ENCODE results near the gene DNAJB6. TPM values are rescaled to one million over a fixed set of nuclear protein-coding genes. Genes with fewer than 3 reads are reported as not detected.

Gene DNAJB6
- total and polyA plus RNA-seq, 2 experiments from 2014 or later: 139 to 187 TPM

DNA sequence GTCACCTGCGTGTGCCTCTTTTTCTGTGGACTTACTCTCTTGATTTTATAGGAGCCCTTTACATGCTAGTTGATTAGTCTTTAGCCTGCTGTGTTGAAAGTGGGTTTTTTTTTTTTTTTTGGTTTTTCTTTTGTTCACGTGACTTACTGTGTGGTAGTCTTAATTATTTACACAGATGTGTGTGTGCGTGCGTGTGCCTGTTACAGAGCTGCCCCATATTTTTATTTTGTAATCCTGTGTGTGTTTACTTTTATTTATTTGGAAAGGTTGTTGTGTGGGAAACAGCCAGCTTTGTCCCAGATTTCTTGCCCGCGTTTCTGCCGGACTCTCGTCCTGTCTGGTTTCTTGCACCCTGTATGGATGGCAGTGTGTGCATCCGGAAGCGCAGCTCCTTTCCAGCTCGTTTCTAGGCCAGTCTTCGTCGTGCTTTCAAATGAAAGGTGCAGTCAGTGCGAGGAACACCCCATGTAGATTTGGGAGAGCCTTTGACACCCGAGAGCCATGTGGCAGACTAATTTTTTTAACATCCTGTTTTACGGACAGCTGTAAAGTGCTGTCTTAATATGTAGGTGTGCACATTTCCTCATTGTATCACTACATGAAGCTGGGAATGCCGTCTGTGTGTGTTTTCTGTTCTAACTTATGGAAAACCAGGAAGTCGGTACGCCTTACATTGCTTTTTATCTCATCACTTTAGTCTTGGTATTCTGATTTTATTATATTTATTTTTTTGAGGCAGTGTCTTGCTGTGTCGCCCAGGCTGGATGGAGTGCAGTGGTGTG lies 55.6 kb downstream of the DNAJB6 start:
- in situ Hi-C loops (cut with MboI): no loop called here
- H3K27ac ChIP-seq: no peak overlapping the region
- H3K9me2 ChIP-seq (ENCODE audit: insufficient read depth): no peaks in the 10 kb centered on the region
- 89 to 91% methylated on average over 20 of the region's 20 CpGs for WGBS, 2 experiments (ENCODE audit: low coverage in 1 of 2, low lambda C conversion rate in 2 of 2, missing lambda C conversion rate in 2 of 2)
- H3K36me3 ChIP-seq (ENCODE audit: low read depth): peaks cover 14% of the 10 kb centered on the region; the same call in 1 of the 2 replicates
- no peaks in the 10 kb centered on the region for H3K27me3 ChIP-seq (replicated peaks; ENCODE audit: insufficient read depth)
- H3K4me1 ChIP-seq (ENCODE audit: insufficient read depth): peaks cover 19% of the 10 kb centered on the region
- H3K4me2 ChIP-seq (ENCODE audit: unreplicated experiment): no peak overlapping the region
- H4K20me1 ChIP-seq (ENCODE audit: insufficient read depth): no peaks in the 10 kb centered on the region
- H3K79me2 ChIP-seq (ENCODE audit: insufficient read depth): peaks cover 98% of the 10 kb centered on the region
- TF ChIP-seq EZH2 (IDR thresholded peaks at IDR 0.05; ENCODE audit: insufficient read depth, poor library complexity, severe bottlenecking) (no peak), EZH2phosphoT487 (IDR thresholded peaks at IDR 0.05; ENCODE audit: insufficient read depth, low read depth) (no peak)
- H3K9ac ChIP-seq: no peak overlapping the region
- no peak overlapping the region for H2AFZ ChIP-seq
- no peak for DNase-seq
- no peak overlapping the region for H3K4me3 ChIP-seq
- H3F3A ChIP-seq (ENCODE audit: insufficient read depth): peaks cover 23% of the 10 kb centered on the region; the same call in 1 of the 2 replicates
- no peaks in the 10 kb centered on the region for H3K9me3 ChIP-seq (ENCODE audit: low read depth)

DNA sequence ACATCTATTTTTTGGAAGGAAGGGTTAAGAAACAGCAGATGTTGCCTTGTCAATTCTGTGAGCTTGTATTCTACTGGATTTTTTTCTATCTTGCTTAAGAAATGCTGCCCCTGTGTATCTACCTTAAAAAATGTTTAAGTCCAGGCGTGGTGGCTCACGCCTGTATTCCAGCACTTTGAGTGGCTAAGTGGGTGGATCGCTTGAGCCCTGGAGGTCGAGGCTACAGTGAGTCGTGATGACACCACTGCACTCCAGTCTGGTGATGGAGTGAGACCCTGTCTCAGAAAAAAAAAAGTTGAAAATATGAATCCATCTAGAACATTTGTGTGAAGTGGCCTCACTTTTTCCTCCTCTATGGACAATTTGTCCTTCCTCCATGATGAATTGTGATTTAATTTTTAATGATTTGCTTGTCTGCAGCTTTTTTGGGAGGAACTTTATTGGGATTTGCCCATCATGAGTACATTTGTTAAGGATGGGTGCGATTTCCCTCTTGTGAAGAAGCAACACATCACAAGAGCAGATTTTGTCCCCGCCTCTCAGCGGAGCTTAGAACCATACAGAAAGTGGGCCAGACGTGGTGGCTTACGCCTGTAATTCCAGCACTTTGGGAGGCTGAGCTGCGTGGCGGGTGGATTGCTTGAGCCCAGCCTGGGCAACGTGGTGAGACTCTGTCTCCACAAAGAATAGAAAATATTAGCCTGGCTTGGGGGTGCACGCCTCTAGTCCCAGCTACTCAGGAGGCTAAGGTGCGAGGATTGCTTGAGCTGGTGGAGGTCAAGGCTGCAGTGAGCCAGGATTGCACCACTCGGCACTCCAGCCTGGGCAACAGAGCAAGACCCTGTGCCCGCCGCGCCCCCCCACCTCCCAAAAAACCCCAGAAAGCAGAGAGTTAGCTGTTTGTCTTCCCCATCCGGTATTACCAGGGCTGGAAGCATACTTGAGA lies 57.7 kb downstream of the DNAJB6 start:
- peaks cover 38% of the 10 kb centered on the region for H3F3A ChIP-seq (ENCODE audit: insufficient read depth)
- no peaks in the 10 kb centered on the region for H3K27me3 ChIP-seq (replicated peaks; ENCODE audit: insufficient read depth)
- H3K9ac ChIP-seq: peak overlapping the region; percentile 30
- peaks cover 85% of the 10 kb centered on the region for H3K79me2 ChIP-seq (ENCODE audit: insufficient read depth)
- no peaks in the 10 kb centered on the region for H4K20me1 ChIP-seq (ENCODE audit: insufficient read depth)
- DNase-seq: peak; percentile 70
- no peak overlapping the region for H2AFZ ChIP-seq
- in situ Hi-C loops (cut with MboI): no loop called here
- H3K9me3 ChIP-seq (ENCODE audit: low read depth): no peaks in the 10 kb centered on the region
- H3K4me3 ChIP-seq: no peak overlapping the region
- H3K27ac ChIP-seq: peak overlapping the region; percentile 68
- peaks cover 36% of the 10 kb centered on the region for H3K4me1 ChIP-seq (ENCODE audit: insufficient read depth)
- peaks cover 6% of the 10 kb centered on the region; the same call in 1 of the 2 replicates for H3K36me3 ChIP-seq (ENCODE audit: low read depth)
- H3K4me2 ChIP-seq (ENCODE audit: unreplicated experiment): peak overlapping the region; percentile 6
- TF ChIP-seq EZH2 (IDR thresholded peaks at IDR 0.05; ENCODE audit: insufficient read depth, poor library complexity, severe bottlenecking) (no peak), EZH2phosphoT487 (IDR thresholded peaks at IDR 0.05; ENCODE audit: insufficient read depth, low read depth) (no peak)
- WGBS, 2 experiments (ENCODE audit: low coverage in 1 of 2, low lambda C conversion rate in 2 of 2, missing lambda C conversion rate in 2 of 2): 83% methylated on average over 19 to 20 of the region's 20 CpGs
- no peaks in the 10 kb centered on the region for H3K9me2 ChIP-seq (ENCODE audit: insufficient read depth)

DNA sequence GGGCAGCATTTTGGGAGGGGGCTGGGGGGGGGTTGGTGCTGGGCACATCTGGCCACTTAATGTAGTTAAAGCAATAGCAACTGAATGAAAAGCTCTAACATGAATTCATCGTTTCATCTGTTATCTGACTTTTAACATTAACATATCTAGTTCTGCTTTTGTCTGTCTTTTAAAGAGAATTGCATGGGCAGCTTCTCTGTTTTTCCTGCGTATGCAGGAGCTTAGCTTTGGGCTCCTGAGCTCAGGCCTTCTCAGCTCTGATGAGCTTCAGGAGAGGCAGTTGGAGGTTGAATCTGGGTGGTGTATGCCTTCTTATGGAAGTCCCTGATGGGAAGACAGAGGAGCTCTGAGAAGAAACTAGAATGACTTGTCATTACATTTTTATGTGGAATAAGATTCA lies 58.4 kb downstream of the DNAJB6 start:
- in situ Hi-C loops (cut with MboI): no loop called here
- H3K9ac ChIP-seq: no peak overlapping the region
- TF ChIP-seq EZH2 (IDR thresholded peaks at IDR 0.05; ENCODE audit: insufficient read depth, poor library complexity, severe bottlenecking) (no peak), EZH2phosphoT487 (IDR thresholded peaks at IDR 0.05; ENCODE audit: insufficient read depth, low read depth) (no peak)
- H3K36me3 ChIP-seq (ENCODE audit: low read depth): peaks cover 6% of the 10 kb centered on the region; the same call in 1 of the 2 replicates
- peaks cover 44% of the 10 kb centered on the region for H3F3A ChIP-seq (ENCODE audit: insufficient read depth)
- 81 to 83% methylated on average over 2 of the region's 2 CpGs for WGBS, 2 experiments (ENCODE audit: low coverage in 1 of 2, low lambda C conversion rate in 2 of 2, missing lambda C conversion rate in 2 of 2)
- H3K79me2 ChIP-seq (ENCODE audit: insufficient read depth): peaks cover 85% of the 10 kb centered on the region
- H3K9me2 ChIP-seq (ENCODE audit: insufficient read depth): no peaks in the 10 kb centered on the region
- H2AFZ ChIP-seq: no peak overlapping the region
- H3K4me2 ChIP-seq (ENCODE audit: unreplicated experiment): no peak overlapping the region
- H4K20me1 ChIP-seq (ENCODE audit: insufficient read depth): no peaks in the 10 kb centered on the region
- no peaks in the 10 kb centered on the region for H3K27me3 ChIP-seq (replicated peaks; ENCODE audit: insufficient read depth)
- no peaks in the 10 kb centered on the region for H3K9me3 ChIP-seq (ENCODE audit: low read depth)
- no peak overlapping the region for H3K4me3 ChIP-seq
- no peak overlapping the region for H3K27ac ChIP-seq
- no peak for DNase-seq
- H3K4me1 ChIP-seq (ENCODE audit: insufficient read depth): peaks cover 37% of the 10 kb centered on the region

- WGBS, 2 experiments (ENCODE audit: low coverage in 1 of 2, low lambda C conversion rate in 2 of 2, missing lambda C conversion rate in 2 of 2): 93% methylated on average over 18 to 20 of the region's 20 CpGs
- H3K4me1 ChIP-seq (ENCODE audit: insufficient read depth): peaks cover 37% of the 10 kb centered on the region
These were observed 59.7 kb downstream of the DNAJB6 start for GRCh38 chr7:157396316-157397035.

More at GRCh38 chr7:157396316-157397035, 59.7 kb downstream of the DNAJB6 start:
- H3K4me3 ChIP-seq: no peak overlapping the region
- no peaks in the 10 kb centered on the region for H3K9me3 ChIP-seq (ENCODE audit: low read depth)
- H3K9ac ChIP-seq: no peak overlapping the region
- no peaks in the 10 kb centered on the region for H3K9me2 ChIP-seq (ENCODE audit: insufficient read depth)
- no peak overlapping the region for H2AFZ ChIP-seq
- TF ChIP-seq EZH2phosphoT487 (IDR thresholded peaks at IDR 0.05; ENCODE audit: insufficient read depth, low read depth) (no peak), EZH2 (IDR thresholded peaks at IDR 0.05; ENCODE audit: insufficient read depth, poor library complexity, severe bottlenecking) (no peak)
- in situ Hi-C loops (cut with MboI): no loop called here
- H3K4me2 ChIP-seq (ENCODE audit: unreplicated experiment): no peak overlapping the region
- H3K27me3 ChIP-seq (replicated peaks; ENCODE audit: insufficient read depth): no peaks in the 10 kb centered on the region
- DNase-seq: no peak
- peaks cover 44% of the 10 kb centered on the region for H3F3A ChIP-seq (ENCODE audit: insufficient read depth)
- 0 out of 2 replicates have a peak, but pooled peaks cover 4% of the 10 kb centered on the region for H3K36me3 ChIP-seq (ENCODE audit: low read depth)
- H4K20me1 ChIP-seq (ENCODE audit: insufficient read depth): no peaks in the 10 kb centered on the region
- H3K27ac ChIP-seq: no peak overlapping the region
- H3K79me2 ChIP-seq (ENCODE audit: insufficient read depth): peaks cover 85% of the 10 kb centered on the region
